ENCODE data around the gene TCOF1. TPM values are rescaled to one million over a fixed set of nuclear protein-coding genes. Genes with fewer than 3 reads are reported as not detected.

Gene TCOF1, protein sequence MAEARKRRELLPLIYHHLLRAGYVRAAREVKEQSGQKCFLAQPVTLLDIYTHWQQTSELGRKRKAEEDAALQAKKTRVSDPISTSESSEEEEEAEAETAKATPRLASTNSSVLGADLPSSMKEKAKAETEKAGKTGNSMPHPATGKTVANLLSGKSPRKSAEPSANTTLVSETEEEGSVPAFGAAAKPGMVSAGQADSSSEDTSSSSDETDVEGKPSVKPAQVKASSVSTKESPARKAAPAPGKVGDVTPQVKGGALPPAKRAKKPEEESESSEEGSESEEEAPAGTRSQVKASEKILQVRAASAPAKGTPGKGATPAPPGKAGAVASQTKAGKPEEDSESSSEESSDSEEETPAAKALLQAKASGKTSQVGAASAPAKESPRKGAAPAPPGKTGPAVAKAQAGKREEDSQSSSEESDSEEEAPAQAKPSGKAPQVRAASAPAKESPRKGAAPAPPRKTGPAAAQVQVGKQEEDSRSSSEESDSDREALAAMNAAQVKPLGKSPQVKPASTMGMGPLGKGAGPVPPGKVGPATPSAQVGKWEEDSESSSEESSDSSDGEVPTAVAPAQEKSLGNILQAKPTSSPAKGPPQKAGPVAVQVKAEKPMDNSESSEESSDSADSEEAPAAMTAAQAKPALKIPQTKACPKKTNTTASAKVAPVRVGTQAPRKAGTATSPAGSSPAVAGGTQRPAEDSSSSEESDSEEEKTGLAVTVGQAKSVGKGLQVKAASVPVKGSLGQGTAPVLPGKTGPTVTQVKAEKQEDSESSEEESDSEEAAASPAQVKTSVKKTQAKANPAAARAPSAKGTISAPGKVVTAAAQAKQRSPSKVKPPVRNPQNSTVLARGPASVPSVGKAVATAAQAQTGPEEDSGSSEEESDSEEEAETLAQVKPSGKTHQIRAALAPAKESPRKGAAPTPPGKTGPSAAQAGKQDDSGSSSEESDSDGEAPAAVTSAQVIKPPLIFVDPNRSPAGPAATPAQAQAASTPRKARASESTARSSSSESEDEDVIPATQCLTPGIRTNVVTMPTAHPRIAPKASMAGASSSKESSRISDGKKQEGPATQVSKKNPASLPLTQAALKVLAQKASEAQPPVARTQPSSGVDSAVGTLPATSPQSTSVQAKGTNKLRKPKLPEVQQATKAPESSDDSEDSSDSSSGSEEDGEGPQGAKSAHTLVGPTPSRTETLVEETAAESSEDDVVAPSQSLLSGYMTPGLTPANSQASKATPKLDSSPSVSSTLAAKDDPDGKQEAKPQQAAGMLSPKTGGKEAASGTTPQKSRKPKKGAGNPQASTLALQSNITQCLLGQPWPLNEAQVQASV (N-terminal part only)
- total RNA-seq = 15.9 and 17.8 TPM in 2 replicates

DNA sequence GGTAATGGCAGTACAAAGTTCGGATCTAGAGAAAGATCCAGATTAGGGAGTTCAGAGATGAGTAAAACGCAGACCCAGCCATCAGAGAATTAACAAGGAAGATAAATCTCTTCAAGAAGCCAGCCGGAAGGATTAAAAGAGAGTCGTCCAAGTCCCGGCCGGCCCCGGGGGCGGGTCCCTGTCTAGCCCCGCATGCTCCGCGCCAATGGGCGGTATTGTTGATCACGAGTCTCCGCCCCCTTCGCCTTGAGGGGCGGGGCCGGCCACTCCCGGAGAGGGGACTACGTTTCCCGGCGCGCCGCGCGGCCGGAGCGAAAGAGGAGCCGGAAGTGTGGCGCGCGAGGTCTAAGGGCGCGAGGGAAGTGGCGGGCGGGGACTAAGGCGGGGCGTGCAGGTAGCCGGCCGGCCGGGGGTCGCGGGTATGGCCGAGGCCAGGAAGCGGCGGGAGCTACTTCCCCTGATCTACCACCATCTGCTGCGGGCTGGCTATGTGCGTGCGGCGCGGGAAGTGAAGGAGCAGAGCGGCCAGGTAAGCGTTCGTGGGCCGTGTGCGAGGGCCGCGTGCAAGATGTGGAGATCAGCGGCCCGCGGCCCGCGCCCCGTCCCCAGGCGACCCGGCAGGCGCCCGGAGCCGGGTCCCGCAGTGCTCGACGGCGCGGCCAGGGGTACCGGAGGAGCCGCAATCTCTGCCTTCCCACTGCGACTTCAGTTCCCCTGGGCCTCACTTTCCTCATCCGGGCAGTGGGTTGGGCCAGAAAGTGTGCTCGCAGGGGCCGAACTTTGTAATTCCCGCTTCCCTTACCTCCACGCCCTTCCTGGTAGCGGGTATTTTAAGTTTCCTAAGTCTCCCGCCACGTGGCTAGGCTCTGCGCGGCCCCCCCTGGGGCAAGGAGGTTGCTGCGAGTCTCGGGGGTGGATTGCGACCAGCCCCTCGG lies at the start of gene TCOF1:
TCOF1 (plus strand) TSS at position 372 of the 935 bp plus-strand sequence; CDS start at position 422, 50 bp downstream.

DNA sequence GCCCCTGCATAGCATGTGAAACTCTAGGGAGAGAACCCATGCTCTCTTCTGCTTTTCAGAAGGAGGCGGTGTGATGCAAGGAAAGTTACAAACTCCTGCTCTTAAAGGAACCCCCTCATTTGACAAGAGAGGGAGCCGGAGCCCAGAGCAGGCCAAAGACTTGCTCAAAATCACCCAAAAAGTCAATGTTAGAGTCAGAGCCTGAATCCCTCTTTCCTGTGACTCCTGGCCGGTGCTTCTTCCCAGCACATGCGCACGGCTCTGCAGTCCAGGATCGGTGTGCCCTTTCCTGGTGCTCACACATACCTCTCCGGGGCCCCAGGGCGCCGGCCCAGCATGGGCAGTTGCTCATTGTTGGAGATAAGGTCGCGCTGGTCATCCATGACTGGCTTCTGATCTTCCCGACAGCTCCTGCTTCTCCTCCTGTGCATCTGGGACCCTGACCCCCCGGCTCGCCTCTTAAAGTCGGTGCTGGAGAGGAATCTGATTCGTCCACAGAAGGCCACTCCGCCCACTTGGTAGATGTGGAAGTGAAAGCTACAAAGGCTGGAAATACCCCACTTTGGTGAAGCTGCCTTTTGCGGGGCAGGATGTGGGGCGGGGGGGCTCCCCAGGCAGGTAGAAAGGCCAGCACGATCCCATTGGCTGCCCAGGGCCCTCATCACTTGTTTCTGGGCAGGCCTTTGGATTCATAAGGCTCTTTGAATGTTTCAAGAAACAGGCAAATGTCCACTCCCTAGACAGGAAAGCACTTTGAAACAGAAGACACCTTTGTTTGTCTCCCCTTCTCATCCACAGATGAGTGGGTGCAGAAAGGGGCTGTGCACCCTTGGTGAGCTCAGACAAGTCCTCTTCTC lies 55.0 kb downstream of the TCOF1 start, which contains the start of gene CD74:
CD74 (minus strand) TSS at position 592 of the 857 bp plus-strand sequence; CDS start at position 431, 161 bp downstream.

Other genes with a start within 250 kb of the TCOF1 start
- 195 and 656 TPM in 2 replicates for gene PDGFRB, start 201.9 kb upstream of the TCOF1 start, total RNA-seq
- 0.17 and 0.91 TPM in 2 replicates for gene CDX1, start 190.9 kb upstream of the TCOF1 start, total RNA-seq
- gene SLC6A7, start 167.6 kb upstream of the TCOF1 start, total RNA-seq = 0.20 TPM in 1 of 2 replicates, not detected in the other
- 0.10 and 0.46 TPM in 2 replicates for gene CAMK2A, start 67.9 kb upstream of the TCOF1 start, total RNA-seq
- 2.2 and 10.2 TPM in 2 replicates for gene ARSI, start 54.8 kb upstream of the TCOF1 start, total RNA-seq
- 1.3 and 3.9 TPM in 2 replicates for gene CD74, start 55.2 kb downstream of the TCOF1 start, total RNA-seq
- gene RPS14, start 92.0 kb downstream of the TCOF1 start, total RNA-seq = 1,032 and 1,726 TPM in 2 replicates
- gene NDST1, start 150.4 kb downstream of the TCOF1 start, total RNA-seq = 66.9 and 73.8 TPM in 2 replicates